HCT116 (cell line): Measurements from ENCODE around the gene TRPC5OS. TPM values are rescaled to one million over a fixed set of nuclear protein-coding genes. Genes with fewer than 3 reads are reported as not detected.

Source experiments
- ATAC-seq: fragments of 200-7000 bp; cut with Tn5 transposase; 2 replicates; pipeline ENCODE4 v1.9.1; 2020; ENCODE audit warnings: mild to moderate bottlenecking, moderate library complexity
- BruUV-seq: library from RNA; stranded (reverse); fragments of 400-500 nt; replicated peaks from 2 replicates; lab custom pipeline; 2021; lab: Mats Ljungman, UMichigan
- CTCF ChIA-PET: fragments of 300-600 bp; sonication (Branson Sonifier 250); formaldehyde crosslinking; loops from one replicate; lab custom pipeline; 2021; ENCODE audit warnings: antibody characterized with exemption; lab: Charles Lee
- POLR2A ChIA-PET: fragments of 300-600, 350-600 bp; sonication (Branson Sonifier 250); formaldehyde crosslinking; loops from one replicate; lab custom pipeline; 2021; ENCODE audit warnings: antibody characterized with exemption; lab: Charles Lee
- RAD21 ChIA-PET, 2 experiments: fragments of 300-600 bp; sonication (Branson Sonifier 250); formaldehyde crosslinking; loops; one replicate each; lab custom pipeline; 2023; ENCODE audit warnings: low total read pairs in 2 of 2; ENCODE audit not compliant: uncharacterized antibody in 2 of 2, unreplicated experiment in 2 of 2, low non-redundant PET in 1 of 2; lab: Charles Lee
- DNase-seq: peaks from one replicate; pipeline ENCODE4 v3.0.0-alpha.2; 2010; ENCODE audit warnings: low read depth, low spot score
- H2AFZ ChIP-seq: fragments of 200-600 bp; shearing (Covaris generic), sonication (generic); 2 replicates; pipeline ENCODE4 v1.6.1; 2017; ENCODE audit warnings: low read depth, mixed run types, mixed read lengths, antibody characterized with exemption, low read length; ENCODE audit not compliant: poor library complexity, severe bottlenecking
- H3K27ac ChIP-seq: 2 replicates; pipeline ENCODE4 v1.5.1; 2012; ENCODE audit warnings: low read depth, low read length
- H3K27me3 ChIP-seq: fragments of 200-600 bp; sonication (generic); 2 replicates; pipeline ENCODE4 v1.6.1; 2016; ENCODE audit warnings: mixed run types, low read length, mixed read lengths; ENCODE audit not compliant: insufficient read depth
- H3K36me3 ChIP-seq, 2 experiments: fragments of 200-500 bp in 1 of 2; fragments of 200-600 bp in 1 of 2; sonication (Bioruptor generic) in 1 of 2; sonication (generic) in 1 of 2; 2 replicates each; pipeline versions ENCODE4 v1.5.1 to v1.6.1; 2014 to 2016; ENCODE audit warnings: low read length in 2 of 2, inconsistent platforms in 1 of 2, mixed read lengths in 1 of 2, mixed run types in 1 of 2; ENCODE audit not compliant: insufficient read depth in 2 of 2, control insufficient read depth in 1 of 2
- H3K4me1 ChIP-seq, 2 experiments: fragments of 200-600 bp in 1 of 2; sonication (generic) in 1 of 2; 2 replicates each; pipeline versions ENCODE4 v1.5.1 to v1.6.1; 2012 to 2017; ENCODE audit warnings: low read length in 2 of 2, inconsistent platforms in 1 of 2, mild to moderate bottlenecking in 1 of 2, mixed read lengths in 1 of 2, mixed run types in 1 of 2, moderate library complexity in 1 of 2; ENCODE audit not compliant: insufficient read depth in 2 of 2, control insufficient read depth in 1 of 2
- H3K4me2 ChIP-seq: fragments of 200-600 bp; sonication (generic); 2 replicates; pipeline ENCODE4 v1.6.1; 2017; ENCODE audit warnings: mixed run types, low read length, mixed read lengths
- H3K4me3 ChIP-seq, 2 experiments: fragments of 200-600 bp in 1 of 2; sonication (generic) in 1 of 2; replicated peaks in 1 of 2; 2 replicates each; pipeline ENCODE4 v1.5.1; 2011 to 2016; ENCODE audit warnings: low read length in 2 of 2, control low read depth in 1 of 2, low read depth in 1 of 2, mild to moderate bottlenecking in 1 of 2, mixed read lengths in 1 of 2, mixed run types in 1 of 2
- H3K79me2 ChIP-seq: fragments of 200-600 bp; sonication (generic); 2 replicates; pipeline ENCODE4 v1.6.1; 2017; ENCODE audit warnings: mild to moderate bottlenecking, mixed run types, low read length, moderate library complexity, mixed read lengths; ENCODE audit not compliant: insufficient read depth
- H3K9ac ChIP-seq: fragments of 200-600 bp; sonication (generic); 2 replicates; pipeline ENCODE4 v1.6.1; 2016; ENCODE audit warnings: low read length, mixed read lengths
- H3K9me2 ChIP-seq: fragments of 200-600 bp; sonication (generic), shearing (Covaris generic); 2 replicates; pipeline ENCODE4 v1.6.1; 2017; ENCODE audit warnings: mixed run types, mild to moderate bottlenecking, moderate library complexity; ENCODE audit not compliant: insufficient read depth
- H3K9me3 ChIP-seq, 2 experiments: fragments of 200-500 bp in 1 of 2; fragments of 200-600 bp in 1 of 2; sonication (Bioruptor generic) in 1 of 2; sonication (generic) in 1 of 2; 2 replicates each; pipeline ENCODE4 v1.6.1; 2014 to 2017; ENCODE audit warnings: low read length in 2 of 2, mixed read lengths in 2 of 2, inconsistent platforms in 1 of 2, low read depth in 1 of 2, mild to moderate bottlenecking in 1 of 2, mixed run types in 1 of 2, moderate library complexity in 1 of 2; ENCODE audit not compliant: control insufficient read depth in 1 of 2, insufficient read depth in 1 of 2
- H4K20me1 ChIP-seq: fragments of 200-600 bp; sonication (generic), shearing (Covaris generic); 2 replicates; pipeline ENCODE4 v1.6.1; 2017; ENCODE audit warnings: mixed run types, mild to moderate bottlenecking, moderate library complexity; ENCODE audit not compliant: insufficient read depth
- CBX3 ChIP-seq: IDR thresholded peaks from 2 replicates; pipeline ENCODE4 v1.6.1; 2012; ENCODE audit warnings: low read depth
- CEBPB ChIP-seq: IDR thresholded peaks from 2 replicates; pipeline ENCODE4 v1.6.1; 2012; ENCODE audit warnings: low read depth
- EGR1 ChIP-seq: IDR thresholded peaks from 2 replicates; pipeline ENCODE4 v1.6.1; 2012; ENCODE audit warnings: low read depth
- ELF1 ChIP-seq: IDR thresholded peaks from 2 replicates; pipeline ENCODE4 v1.6.1; 2012; ENCODE audit warnings: low read depth, borderline replicate concordance
- EZH2phosphoT487 ChIP-seq: fragments of 200-600 bp; IDR thresholded peaks from 2 replicates; pipeline ENCODE4 v1.6.1; 2018; ENCODE audit warnings: antibody characterized with exemption, borderline replicate concordance
- FOSL1 ChIP-seq: IDR thresholded peaks from 2 replicates; pipeline ENCODE4 v1.6.1; 2012; ENCODE audit warnings: low read depth
- JUND ChIP-seq: IDR thresholded peaks from 2 replicates; pipeline ENCODE4 v1.6.1; 2012
- MAX ChIP-seq: IDR thresholded peaks from 2 replicates; pipeline ENCODE4 v1.6.1; 2012
- POLR2AphosphoS5 ChIP-seq: IDR thresholded peaks from 2 replicates; pipeline ENCODE4 v1.6.1; 2011; ENCODE audit warnings: mild to moderate bottlenecking, low read depth, low read length, moderate library complexity
- RAD21 ChIP-seq: IDR thresholded peaks from 2 replicates; pipeline ENCODE4 v1.6.1; 2012; ENCODE audit warnings: low read depth, mild to moderate bottlenecking
- SIN3A ChIP-seq: IDR thresholded peaks from 2 replicates; pipeline ENCODE4 v1.6.1; 2012; ENCODE audit warnings: low read depth
- SP1 ChIP-seq: IDR thresholded peaks from 2 replicates; pipeline ENCODE4 v1.6.1; 2012; ENCODE audit warnings: low read depth
- SRF ChIP-seq: IDR thresholded peaks from 2 replicates; pipeline ENCODE4 v1.6.1; 2012; ENCODE audit warnings: low read depth
- TCF7L2 ChIP-seq: IDR thresholded peaks from 2 replicates; pipeline ENCODE4 v1.7.0; 2011; ENCODE audit warnings: borderline replicate concordance, inconsistent platforms; ENCODE audit not compliant: insufficient read depth, insufficient read length; ENCODE audit errors: extremely low read depth
- ZFX ChIP-seq: fragments of 450-650 bp; IDR thresholded peaks from 2 replicates; pipeline ENCODE4 v1.6.1; 2017
- ZNF274 ChIP-seq: fragments of 200-500 bp; sonication (Bioruptor generic); IDR thresholded peaks from 2 replicates; pipeline ENCODE4 v1.6.1; 2014; ENCODE audit warnings: mild to moderate bottlenecking, low read depth, low read length, inconsistent platforms
- intact Hi-C: fragments of 100-400 bp; cut with micrococcal nuclease; formaldehyde crosslinking; loops from 2 replicates; pipeline ENCODE4 v1.10.0; 2022
- total RNA-seq: library from RNA; stranded (reverse); gene quantifications from one replicate; pipeline ENCODE4 v1.2.1, GENCODE V29; 2021; ENCODE audit not compliant: unreplicated experiment
- TF ChIP-seq, protein P1 (sequence below): IDR thresholded peaks from 2 replicates; pipeline ENCODE4 v1.6.1; 2012
- TF ChIP-seq, protein P2 (sequence below), 3 experiments: fragments of 200-600 bp in 1 of 3; sonication (generic) in 1 of 3; IDR thresholded peaks in 2 of 3; conservative IDR thresholded peaks in 1 of 3; 2 replicates each; pipeline ENCODE4 v1.5.1; 2012 to 2017; ENCODE audit warnings: low read depth in 2 of 3, low read length in 2 of 3, antibody characterized with exemption in 1 of 3, borderline replicate concordance in 1 of 3, control low read depth in 1 of 3, mild to moderate bottlenecking in 1 of 3, mixed read lengths in 1 of 3, mixed run types in 1 of 3, moderate library complexity in 1 of 3; ENCODE audit not compliant: insufficient read depth in 1 of 3

The TRPC5OS gene
- total RNA-seq, 1 experiment from 2014 or later: 0.07 TPM

DNA sequence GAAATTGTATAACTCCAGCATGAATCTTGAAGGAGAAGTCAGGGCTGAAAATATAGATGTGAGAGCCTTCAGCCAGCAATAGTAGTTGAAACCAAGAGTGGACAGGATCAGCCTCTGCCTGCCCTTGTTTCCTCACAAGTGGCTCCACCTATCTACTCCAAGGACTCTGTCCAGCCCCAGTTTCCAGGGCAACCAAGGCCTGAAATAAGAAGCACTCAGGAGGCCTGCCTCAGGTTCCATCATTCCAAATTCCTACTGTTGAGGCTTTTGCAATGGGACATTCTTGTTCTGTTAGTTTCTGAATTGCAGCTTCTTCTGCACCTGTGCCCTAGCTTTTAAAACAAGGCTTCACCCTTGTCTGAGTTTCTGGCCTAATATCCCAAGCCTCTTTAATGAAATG, 41.6 kb downstream of the TRPC5OS start:
- H3K36me3 ChIP-seq: no peaks in the 10 kb centered on the region
- intact Hi-C loops: no loop called here
- no peaks in the 10 kb centered on the region for H3K9me3 ChIP-seq
- TF ChIP-seq ZFX (no peak), MAX (no peak), ELF1 (no peak), CEBPB (no peak), ZNF274 (no peak), CBX3 (no peak), JUND (no peak), SIN3A (no peak), RAD21 (no peak), SRF (no peak), EGR1 (no peak), TCF7L2 (no peak), FOSL1 (no peak), EZH2phosphoT487 (no peak), SP1 (no peak), POLR2AphosphoS5 (no peak)
- TF ChIP-seq, protein P1, sequence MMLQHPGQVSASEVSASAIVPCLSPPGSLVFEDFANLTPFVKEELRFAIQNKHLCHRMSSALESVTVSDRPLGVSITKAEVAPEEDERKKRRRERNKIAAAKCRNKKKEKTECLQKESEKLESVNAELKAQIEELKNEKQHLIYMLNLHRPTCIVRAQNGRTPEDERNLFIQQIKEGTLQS: no peak
- TF ChIP-seq, protein P2, sequence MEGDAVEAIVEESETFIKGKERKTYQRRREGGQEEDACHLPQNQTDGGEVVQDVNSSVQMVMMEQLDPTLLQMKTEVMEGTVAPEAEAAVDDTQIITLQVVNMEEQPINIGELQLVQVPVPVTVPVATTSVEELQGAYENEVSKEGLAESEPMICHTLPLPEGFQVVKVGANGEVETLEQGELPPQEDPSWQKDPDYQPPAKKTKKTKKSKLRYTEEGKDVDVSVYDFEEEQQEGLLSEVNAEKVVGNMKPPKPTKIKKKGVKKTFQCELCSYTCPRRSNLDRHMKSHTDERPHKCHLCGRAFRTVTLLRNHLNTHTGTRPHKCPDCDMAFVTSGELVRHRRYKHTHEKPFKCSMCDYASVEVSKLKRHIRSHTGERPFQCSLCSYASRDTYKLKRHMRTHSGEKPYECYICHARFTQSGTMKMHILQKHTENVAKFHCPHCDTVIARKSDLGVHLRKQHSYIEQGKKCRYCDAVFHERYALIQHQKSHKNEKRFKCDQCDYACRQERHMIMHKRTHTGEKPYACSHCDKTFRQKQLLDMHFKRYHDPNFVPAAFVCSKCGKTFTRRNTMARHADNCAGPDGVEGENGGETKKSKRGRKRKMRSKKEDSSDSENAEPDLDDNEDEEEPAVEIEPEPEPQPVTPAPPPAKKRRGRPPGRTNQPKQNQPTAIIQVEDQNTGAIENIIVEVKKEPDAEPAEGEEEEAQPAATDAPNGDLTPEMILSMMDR (IDR thresholded peaks at IDR 0.05 in 2 of 3, conservative IDR thresholded peaks at IDR 0.05 in 1 of 3; ENCODE audit: borderline replicate concordance in 1 of 3, insufficient read depth in 1 of 3, low read depth in 2 of 3, low read length in 2 of 3): no peak
- no peaks in the 10 kb centered on the region for H3K9me2 ChIP-seq
- no peaks in the 10 kb centered on the region for H4K20me1 ChIP-seq
- ChIA-PET RAD21 (no interaction called here), CTCF (no interaction called here), POLR2A (no interaction called here)
- H3K27ac ChIP-seq: no peak overlapping the region
- no peak for ATAC-seq
- no TSS peak for BruUV-seq
- no peaks in the 10 kb centered on the region for H3K79me2 ChIP-seq
- no peak overlapping the region for H3K4me3 ChIP-seq
- H3K4me2 ChIP-seq: no peak overlapping the region
- no peaks in the 10 kb centered on the region for H3K4me1 ChIP-seq
- no peaks in the 10 kb centered on the region for H3K27me3 ChIP-seq
- H3K9ac ChIP-seq: no peak overlapping the region
- H2AFZ ChIP-seq: no peak overlapping the region
- no peak for DNase-seq
